Fibroblast of pulmonary artery (primary cell): ENCODE data around the gene EIF1.

Source experiments
- DNase-seq: peaks from one replicate; pipeline ENCODE4 v3.0.0-alpha.2; 2010; ENCODE audit warnings: low read depth
- H3K4me3 ChIP-seq: replicated peaks from 2 replicates; pipeline ENCODE4 v1.5.1; 2011; ENCODE audit warnings: low read depth, mild to moderate bottlenecking, control low read depth, low read length, moderate library complexity
- CTCF ChIP-seq: IDR thresholded peaks from 2 replicates; pipeline ENCODE4 v1.5.1; 2011; ENCODE audit warnings: mild to moderate bottlenecking, control low read depth, low read length, inconsistent platforms; ENCODE audit errors: missing control alignments

Gene EIF1

GRCh38 chr17:41736983-41737679, 48.4 kb downstream of the EIF1 start:
- DNase-seq, result no peak
- H3K4me3 ChIP-seq, result no peak overlapping the region
- no peak for TF ChIP-seq CTCF

GRCh38 chr17:41737680-41738023, 49.0 kb downstream of the EIF1 start:
- no peak overlapping the region for H3K4me3 ChIP-seq
- DNase-seq, result no peak
- no peak for TF ChIP-seq CTCF

- TF ChIP-seq CTCF, result peak; percentile 95
- DNase-seq, result peak; percentile 81
- H3K4me3 ChIP-seq, result no peak overlapping the region
Measured at GRCh38 chr17:41738077-41738800, 49.6 kb downstream of the EIF1 start.

DNA sequence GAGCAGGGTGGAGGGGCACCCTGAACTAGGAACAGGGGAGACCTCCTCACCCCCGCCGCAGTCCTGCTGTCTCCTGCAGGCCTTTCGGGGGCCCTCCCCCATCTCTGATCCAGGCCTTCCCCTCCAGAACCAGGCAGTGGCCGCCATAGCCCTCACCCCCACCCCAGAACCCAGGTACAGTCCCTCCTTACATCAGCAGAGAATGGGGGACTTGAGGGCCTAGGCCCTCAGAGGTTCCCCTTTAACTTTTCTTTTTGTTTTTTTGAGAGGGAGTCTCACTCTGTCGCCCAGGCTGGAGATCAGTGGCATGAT, 50.1 kb downstream of the EIF1 start:
- no peak overlapping the region for H3K4me3 ChIP-seq
- TF ChIP-seq CTCF, result no peak
- DNase-seq, result no peak

- no peak for TF ChIP-seq CTCF
- DNase-seq, result peak; percentile 12
- H3K4me3 ChIP-seq, result no peak overlapping the region
Measured at GRCh38 chr17:41739661-41740352, 51.1 kb downstream of the EIF1 start.

- TF ChIP-seq CTCF, result no peak
Measured at GRCh38 chr17:41740506-41740905, 51.8 kb downstream of the EIF1 start.

GRCh38 chr17:41741709-41742108, 53.0 kb downstream of the EIF1 start:
- no peak for DNase-seq
- TF ChIP-seq CTCF, result no peak
- H3K4me3 ChIP-seq, result no peak overlapping the region

More at GRCh38 chr17:41740506-41740905, 51.8 kb downstream of the EIF1 start:
- no peak overlapping the region for H3K4me3 ChIP-seq
- DNase-seq, result no peak
